Tibial nerve (tissue), 4 donors: ENCODE measurements around the gene SH3RF3.

Experiments
- CTCF ChIP-seq, 5 experiments: fragments of 200-600 bp in 3 of 5; fragments of 450-650 bp in 2 of 5; sonication (generic) in 3 of 5; IDR thresholded peaks; one replicate each; pipeline ENCODE4 v1.5.1; 2016 to 2019; ENCODE audit warnings: antibody characterized with exemption in 5 of 5, mild to moderate bottlenecking in 3 of 5, moderate library complexity in 2 of 5
- EP300 ChIP-seq, 2 donors: sonication (generic); formaldehyde crosslinking; IDR thresholded peaks; one replicate each; pipeline ENCODE4 v1.6.1; 2017; ENCODE audit warnings: antibody characterized with exemption in 2 of 2, mild to moderate bottlenecking in 1 of 2
- POLR2A ChIP-seq, 2 donors: fragments of 450-650 bp; IDR thresholded peaks; one replicate each; pipeline ENCODE4 v1.6.1; 2017; ENCODE audit warnings: antibody characterized with exemption in 2 of 2, mild to moderate bottlenecking in 2 of 2, moderate library complexity in 2 of 2

GRCh38 chr2:109256111-109256510 is 127.1 kb downstream of the SH3RF3 start:
- TF ChIP-seq CTCF (IDR thresholded peaks at IDR 0.05) = no peak
- no peak for TF ChIP-seq EP300 (IDR thresholded peaks at IDR 0.05)
- no peak for TF ChIP-seq POLR2A (IDR thresholded peaks at IDR 0.05)
